ENCODE measurements around the gene ASCL5. TPM values are rescaled to one million over a fixed set of nuclear protein-coding genes. Genes with fewer than 3 reads are reported as not detected.

ASCL5 gene
- total RNA-seq, 1 donor from 2014 or later, result 0.29 TPM

DNA sequence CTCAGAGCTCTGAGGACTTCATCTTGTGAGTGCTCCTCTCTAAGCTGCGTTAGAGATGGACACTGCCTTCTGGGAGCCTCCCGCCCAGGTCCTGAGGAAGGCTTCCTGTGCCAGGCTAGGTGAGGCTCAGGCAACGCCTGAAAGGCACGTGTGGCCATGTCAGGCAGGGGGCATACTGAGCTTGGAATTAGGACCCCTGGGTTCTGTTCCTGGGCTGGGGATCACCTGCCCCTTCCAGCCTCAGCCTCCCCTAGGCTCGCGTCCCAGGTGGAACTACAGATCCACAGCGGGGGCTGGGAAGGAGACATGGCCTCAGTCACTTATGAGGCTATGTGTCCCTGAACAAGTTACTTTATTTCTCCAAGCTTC lies 10.0 kb upstream of the ASCL5 start:
- Histone ChIP-seq H3K36me3 (peaks cover 33% of the 10 kb centered on the region), H3K27me3 (no peaks in the 10 kb centered on the region), H3K27ac (no peak overlapping the region), H3K9me3 (no peaks in the 10 kb centered on the region), H3K4me3 (no peak overlapping the region), H3K4me1 (no peaks in the 10 kb centered on the region)
- ATAC-seq, result no peak
- TF ChIP-seq, protein P1, sequence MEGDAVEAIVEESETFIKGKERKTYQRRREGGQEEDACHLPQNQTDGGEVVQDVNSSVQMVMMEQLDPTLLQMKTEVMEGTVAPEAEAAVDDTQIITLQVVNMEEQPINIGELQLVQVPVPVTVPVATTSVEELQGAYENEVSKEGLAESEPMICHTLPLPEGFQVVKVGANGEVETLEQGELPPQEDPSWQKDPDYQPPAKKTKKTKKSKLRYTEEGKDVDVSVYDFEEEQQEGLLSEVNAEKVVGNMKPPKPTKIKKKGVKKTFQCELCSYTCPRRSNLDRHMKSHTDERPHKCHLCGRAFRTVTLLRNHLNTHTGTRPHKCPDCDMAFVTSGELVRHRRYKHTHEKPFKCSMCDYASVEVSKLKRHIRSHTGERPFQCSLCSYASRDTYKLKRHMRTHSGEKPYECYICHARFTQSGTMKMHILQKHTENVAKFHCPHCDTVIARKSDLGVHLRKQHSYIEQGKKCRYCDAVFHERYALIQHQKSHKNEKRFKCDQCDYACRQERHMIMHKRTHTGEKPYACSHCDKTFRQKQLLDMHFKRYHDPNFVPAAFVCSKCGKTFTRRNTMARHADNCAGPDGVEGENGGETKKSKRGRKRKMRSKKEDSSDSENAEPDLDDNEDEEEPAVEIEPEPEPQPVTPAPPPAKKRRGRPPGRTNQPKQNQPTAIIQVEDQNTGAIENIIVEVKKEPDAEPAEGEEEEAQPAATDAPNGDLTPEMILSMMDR (IDR thresholded peaks at IDR 0.05), result no peak
- intact Hi-C loops (cut with DNase I), result no loop called here
- DNase-seq, result no peak

DNA sequence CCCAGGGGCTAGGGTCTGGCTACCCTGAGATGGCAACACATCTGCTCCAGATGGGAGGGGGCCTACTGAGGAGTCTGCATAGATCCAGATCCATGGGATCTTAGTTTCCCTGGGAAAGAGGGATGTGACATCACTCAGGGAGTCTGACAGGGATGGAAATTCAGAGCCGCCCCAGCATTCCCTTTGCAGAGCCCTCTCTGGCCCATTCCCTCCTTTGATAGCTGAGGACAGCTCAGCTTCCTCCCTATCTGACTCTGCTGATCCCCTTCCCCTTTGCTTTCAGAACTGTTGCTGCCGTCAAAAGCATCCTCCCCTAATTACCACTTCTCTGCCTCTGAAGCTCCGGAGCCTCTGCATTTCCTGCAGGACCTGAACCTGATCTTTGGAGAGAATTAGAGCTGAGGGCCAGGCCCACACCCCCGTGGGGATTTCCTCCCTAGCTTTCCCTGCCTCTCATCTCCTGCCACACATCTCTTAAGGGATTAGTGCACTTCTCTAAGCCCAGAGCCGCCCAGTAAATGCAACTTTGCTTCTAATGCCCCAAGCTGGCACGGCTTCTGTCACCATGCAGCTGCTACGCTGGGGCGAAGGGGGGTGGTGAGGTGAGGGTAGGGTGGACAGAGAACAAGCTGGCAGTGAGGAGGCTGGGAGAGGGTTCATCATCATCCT lies 9.5 kb upstream of the ASCL5 start:
- TF ChIP-seq, protein P1 (IDR thresholded peaks at IDR 0.05), result no peak
- intact Hi-C loops (cut with DNase I), result no loop called here
- H3K9me3 ChIP-seq, result no peaks in the 10 kb centered on the region
- no peak for DNase-seq
- no peak overlapping the region for H3K27ac ChIP-seq
- no peaks in the 10 kb centered on the region for H3K27me3 ChIP-seq
- no peak overlapping the region for H3K4me3 ChIP-seq
- no peaks in the 10 kb centered on the region for H3K4me1 ChIP-seq
- no peak for ATAC-seq
- H3K36me3 ChIP-seq, result peaks cover 33% of the 10 kb centered on the region

- no peak for DNase-seq
- no peaks in the 10 kb centered on the region for H3K27me3 ChIP-seq
- no peak for ATAC-seq
- no peak overlapping the region for H3K27ac ChIP-seq
- H3K4me3 ChIP-seq, result no peak overlapping the region
- no peaks in the 10 kb centered on the region for H3K4me1 ChIP-seq
- intact Hi-C loops (cut with DNase I), result no loop called here
- H3K9me3 ChIP-seq, result no peaks in the 10 kb centered on the region
- H3K36me3 ChIP-seq, result peaks cover 25% of the 10 kb centered on the region
- TF ChIP-seq, protein P1 (IDR thresholded peaks at IDR 0.05), result no peak
Observed at GRCh38 chr1:201134405-201134804, 7.4 kb upstream of the ASCL5 start.

DNA sequence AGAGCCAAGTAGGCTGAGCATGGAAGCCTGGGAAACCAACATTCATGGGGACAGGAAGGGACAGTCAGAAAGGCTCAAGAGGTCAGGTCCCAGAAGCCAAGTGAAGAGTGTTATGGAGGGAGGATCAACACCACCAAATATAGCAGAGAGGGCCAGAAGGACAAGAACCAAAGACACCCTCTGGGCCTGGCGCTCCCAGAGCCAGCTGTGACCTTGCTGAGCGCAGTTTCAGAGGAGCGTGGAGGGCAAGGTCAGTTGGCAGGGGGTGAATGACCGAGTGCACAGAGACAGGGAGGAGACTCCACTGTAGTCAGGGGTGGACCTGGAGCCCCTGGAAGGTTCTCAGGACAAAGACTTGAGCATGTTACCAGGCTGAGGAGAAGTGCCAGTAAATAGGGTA lies 4.4 kb upstream of the ASCL5 start:
- H3K27me3 ChIP-seq, result no peaks in the 10 kb centered on the region
- TF ChIP-seq, protein P1 (IDR thresholded peaks at IDR 0.05), result no peak
- no peak overlapping the region for H3K27ac ChIP-seq
- DNase-seq (no peak), ATAC-seq (no peak)
- intact Hi-C loops (cut with DNase I), result no loop called here
- H3K36me3 ChIP-seq, result peaks cover 16% of the 10 kb centered on the region
- no peaks in the 10 kb centered on the region for H3K4me1 ChIP-seq
- H3K9me3 ChIP-seq, result no peaks in the 10 kb centered on the region
- H3K4me3 ChIP-seq, result no peak overlapping the region

GRCh38 chr1:201128962-201129361 lies 2.0 kb upstream of the ASCL5 start:
- intact Hi-C loops (cut with DNase I), result no loop called here
- Histone ChIP-seq H3K27ac (no peak overlapping the region), H3K27me3 (no peaks in the 10 kb centered on the region), H3K36me3 (no peaks in the 10 kb centered on the region), H3K4me1 (no peaks in the 10 kb centered on the region), H3K9me3 (no peaks in the 10 kb centered on the region), H3K4me3 (no peak overlapping the region)
- DNase-seq (no peak), ATAC-seq (no peak)
- TF ChIP-seq, protein P1 (IDR thresholded peaks at IDR 0.05), result no peak

DNA sequence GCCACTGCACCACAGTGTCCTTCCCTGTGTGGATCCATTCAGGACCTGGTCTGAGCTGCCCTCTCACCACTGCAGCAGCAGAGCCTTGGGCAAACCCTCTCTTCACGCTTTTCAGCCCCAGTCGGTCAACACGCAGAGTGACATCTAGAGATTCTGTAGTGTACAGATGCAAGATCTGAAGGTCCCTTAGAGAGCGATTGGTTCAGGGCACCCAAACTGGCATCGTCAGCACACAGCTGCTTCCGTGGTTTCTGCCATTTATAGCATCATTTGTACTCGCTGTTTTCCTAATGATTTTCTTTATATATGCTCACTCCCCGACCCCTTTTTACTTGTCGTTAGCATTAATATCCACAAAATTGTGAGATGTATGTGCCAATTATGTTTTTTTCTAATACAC lies 1.5 kb upstream of the ASCL5 start:
- H3K4me1 ChIP-seq, result no peaks in the 10 kb centered on the region
- no peak for DNase-seq
- intact Hi-C loops (cut with DNase I), result no loop called here
- H3K4me3 ChIP-seq, result no peak overlapping the region
- TF ChIP-seq, protein P1 (IDR thresholded peaks at IDR 0.05), result no peak
- no peaks in the 10 kb centered on the region for H3K9me3 ChIP-seq
- no peak overlapping the region for H3K27ac ChIP-seq
- ATAC-seq, result no peak
- no peaks in the 10 kb centered on the region for H3K27me3 ChIP-seq
- H3K36me3 ChIP-seq, result no peaks in the 10 kb centered on the region

All from upper lobe of right lung (tissue), 1 donor.